Activated CD4-positive, CD25-positive, alpha-beta regulatory T cell (primary cell): ENCODE results near the gene NSMF.
A peak's percentile ranks its signal among the peaks of the same experiment; 100 is the strongest.

ENCODE experiments used
- DNase-seq, 4 experiments: peaks; one replicate each; lab custom pipeline; 2025; lab: John Stamatoyannopoulos, UW

NSMF gene

DNA sequence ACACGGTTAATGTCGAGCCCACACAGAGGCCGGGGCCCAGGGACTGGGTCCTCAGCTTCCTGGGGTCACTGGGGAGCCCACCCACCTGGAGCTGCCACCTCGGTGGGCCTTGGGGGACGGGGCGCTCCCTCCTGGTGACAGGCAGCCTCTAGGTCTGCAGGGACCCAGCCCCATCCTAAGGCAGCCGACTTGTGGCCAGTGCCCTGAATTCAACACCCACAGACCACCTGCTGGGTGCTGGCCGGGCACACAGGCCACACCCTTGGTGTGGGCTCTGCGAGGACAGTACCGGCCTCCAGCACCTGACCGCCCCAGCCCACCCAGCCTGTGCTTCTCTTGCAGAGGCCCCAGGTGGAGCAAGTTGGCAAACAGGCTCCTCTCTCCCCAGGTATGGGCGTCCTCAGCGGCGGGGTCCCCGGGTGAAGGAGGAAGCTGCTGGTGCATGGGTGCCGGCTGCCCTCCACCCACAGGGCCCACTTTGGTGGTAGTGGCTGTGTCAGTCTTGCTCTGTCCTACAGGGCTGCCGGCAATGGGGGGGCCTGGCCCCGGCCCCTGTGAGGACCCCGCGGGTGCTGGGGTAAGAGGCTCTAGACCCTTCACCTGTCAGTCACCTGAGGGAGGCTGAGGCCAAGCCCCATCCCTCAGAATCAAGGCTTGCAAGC lies 26.3 kb downstream of the NSMF start:
- no peak for DNase-seq

DNA sequence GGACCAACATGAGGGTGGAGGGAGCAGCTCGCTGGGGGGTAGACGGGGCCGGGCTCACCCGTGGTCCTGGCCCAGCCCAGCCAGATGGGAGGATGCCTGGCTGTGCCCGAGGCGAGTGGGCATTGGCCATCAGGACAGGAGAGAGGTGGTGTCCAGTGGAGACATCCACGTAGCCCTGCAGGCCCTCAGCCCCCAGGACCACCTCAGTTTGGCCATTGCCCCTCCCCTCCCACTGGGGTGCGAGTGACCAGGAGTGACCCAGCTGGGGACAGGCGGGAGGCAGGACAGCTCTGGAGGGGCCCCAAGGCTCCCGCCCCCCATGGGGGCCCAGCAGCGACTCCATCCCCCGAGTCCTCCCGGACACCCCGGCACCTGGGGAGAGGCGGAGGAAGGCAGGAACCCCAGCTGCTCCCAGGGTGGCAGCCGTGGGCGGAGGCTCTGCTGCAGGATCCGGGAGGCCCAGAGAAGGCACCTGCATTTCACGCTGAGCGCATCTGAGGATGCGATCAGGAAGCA lies 27.7 kb downstream of the NSMF start:
- no peak for DNase-seq

DNA sequence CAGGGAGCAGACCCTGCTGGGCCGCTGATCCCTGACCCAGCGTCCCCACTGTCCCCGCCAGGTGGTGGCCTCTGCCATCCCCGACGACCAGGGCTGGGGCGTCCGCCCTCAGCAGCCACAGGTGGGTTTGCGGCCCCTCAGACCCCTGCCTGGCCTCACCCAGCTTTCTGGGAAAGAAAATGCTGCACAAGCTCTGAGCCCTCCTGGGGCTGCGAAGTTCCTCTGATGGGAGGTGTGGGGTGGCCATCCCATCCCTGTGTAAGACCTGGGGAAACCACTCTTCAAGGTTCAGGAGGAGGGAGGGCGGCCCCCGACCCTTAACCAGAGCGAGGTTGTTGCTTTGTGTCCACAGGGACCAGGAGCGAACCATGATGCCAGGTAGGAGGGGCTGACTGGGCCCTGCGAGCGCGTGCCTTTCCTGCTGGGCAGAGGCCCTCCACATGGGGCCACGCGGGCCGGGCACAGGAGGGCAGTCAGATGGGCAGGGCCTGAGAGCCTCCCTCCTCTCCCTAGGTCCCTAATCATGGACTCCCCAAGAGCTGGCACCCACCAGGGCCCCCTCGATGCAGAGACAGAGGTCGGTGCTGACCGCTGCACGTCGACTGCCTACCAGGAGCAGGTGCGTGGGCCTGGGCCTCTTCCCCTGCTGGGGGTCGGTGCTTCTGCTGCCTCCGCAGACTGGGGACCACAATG lies 28.3 kb downstream of the NSMF start:
- DNase-seq = no peak

DNA sequence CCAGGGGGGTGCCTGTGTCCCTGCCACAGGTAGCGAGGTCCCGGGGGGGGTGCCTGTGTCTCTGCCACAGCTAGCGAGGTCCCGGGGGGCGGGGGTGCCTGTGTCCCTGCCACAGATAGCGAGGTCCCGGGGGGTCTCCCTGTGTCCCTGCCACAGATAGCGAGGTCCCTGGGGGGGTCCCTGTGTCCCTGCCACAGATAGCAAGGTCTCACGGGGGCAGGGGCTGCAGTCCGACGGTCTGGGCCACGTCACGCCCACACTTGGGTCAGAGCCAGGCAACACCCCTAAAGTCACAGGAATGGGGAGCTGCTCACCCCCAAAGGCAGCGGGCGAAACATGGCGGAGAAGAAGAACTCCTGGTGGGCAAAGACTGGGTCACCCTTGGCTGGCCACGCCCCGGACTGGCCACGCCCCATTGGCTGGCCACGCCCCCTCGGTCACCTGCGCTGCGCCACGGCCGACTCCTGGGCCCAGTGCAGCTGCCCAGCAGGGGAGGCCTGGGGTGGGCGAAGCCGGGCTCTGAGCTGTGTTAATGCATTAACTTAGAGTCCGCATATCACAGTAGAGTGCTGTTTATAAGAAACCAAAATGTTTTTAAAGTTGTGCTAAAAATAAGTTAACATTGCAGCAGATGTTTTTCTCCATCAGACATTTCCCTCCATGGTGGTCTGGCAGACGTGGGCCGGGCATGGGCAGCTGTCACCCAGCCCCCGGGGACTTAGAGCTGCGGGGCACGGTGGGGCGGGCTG lies 29.0 kb downstream of the NSMF start:
- DNase-seq = no peak

DNA sequence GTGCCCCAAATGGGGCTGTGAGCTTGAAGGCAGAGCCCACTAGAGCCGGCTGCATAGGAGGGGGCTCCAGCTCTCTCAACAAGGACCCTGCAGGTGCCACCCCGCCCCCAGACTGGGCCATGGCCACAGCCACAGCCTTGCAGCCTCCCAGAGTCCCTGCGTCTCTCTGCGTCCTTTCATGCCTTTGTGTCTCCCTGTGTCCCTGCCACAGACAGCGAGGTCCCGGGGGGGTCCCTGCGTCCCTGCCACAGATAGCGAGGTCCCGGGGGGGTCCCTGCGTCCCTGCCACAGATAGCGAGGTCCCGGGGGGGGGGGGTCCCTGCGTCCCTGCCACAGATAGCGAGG lies 29.6 kb downstream of the NSMF start:
- DNase-seq = no peak

DNA sequence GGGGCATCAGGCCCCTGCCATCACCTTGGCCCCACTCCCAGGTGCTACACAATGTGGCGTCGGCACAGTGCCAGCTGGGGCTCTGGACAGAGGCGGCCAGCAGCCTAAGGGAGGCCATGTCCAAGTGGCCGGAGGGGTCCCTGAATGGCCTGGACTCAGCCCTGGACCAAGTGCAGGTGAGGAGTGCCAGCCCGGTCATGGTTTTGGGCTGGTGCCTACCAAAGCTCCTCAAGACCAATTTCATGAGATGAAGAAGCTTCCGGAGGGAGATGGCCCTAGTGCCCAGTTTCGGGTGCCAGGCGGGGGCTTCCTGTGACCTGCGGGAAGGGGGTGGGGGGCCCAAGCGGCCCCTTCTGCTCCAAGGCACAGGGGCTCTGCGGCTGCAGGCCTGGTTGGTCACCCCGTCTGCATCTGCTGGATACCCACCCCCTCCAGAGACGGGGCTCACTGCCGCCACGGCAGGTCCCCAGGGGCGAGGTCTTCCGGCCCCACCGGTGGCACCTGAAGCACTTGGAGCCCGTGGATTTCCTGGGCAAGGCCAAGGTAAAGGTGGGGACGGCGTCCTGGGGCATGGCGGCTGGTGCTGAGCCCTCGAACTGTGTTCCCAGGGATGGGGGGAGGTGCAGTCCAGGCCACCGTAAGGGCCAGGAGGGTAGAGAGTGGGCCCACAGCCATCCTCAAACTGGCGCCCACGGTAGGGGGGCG lies 30.1 kb downstream of the NSMF start:
- DNase-seq = no peak

DNA sequence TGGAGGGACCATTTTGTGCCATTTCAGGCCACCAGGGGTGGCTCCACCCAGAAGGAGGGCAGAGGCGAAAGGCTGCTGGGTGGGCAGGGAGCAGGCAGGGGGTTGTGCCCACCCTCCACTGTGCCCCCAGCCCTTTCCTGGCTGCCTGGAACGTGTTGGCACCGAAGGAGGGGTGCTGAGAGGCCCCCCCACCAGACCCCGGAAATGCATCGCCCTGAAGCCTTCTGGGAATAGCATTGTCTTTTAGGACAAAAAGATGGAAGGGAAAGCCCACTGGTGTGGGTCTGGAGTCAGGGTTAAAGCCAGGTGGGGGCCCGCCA lies 30.9 kb downstream of the NSMF start:
- no peak for DNase-seq

DNA sequence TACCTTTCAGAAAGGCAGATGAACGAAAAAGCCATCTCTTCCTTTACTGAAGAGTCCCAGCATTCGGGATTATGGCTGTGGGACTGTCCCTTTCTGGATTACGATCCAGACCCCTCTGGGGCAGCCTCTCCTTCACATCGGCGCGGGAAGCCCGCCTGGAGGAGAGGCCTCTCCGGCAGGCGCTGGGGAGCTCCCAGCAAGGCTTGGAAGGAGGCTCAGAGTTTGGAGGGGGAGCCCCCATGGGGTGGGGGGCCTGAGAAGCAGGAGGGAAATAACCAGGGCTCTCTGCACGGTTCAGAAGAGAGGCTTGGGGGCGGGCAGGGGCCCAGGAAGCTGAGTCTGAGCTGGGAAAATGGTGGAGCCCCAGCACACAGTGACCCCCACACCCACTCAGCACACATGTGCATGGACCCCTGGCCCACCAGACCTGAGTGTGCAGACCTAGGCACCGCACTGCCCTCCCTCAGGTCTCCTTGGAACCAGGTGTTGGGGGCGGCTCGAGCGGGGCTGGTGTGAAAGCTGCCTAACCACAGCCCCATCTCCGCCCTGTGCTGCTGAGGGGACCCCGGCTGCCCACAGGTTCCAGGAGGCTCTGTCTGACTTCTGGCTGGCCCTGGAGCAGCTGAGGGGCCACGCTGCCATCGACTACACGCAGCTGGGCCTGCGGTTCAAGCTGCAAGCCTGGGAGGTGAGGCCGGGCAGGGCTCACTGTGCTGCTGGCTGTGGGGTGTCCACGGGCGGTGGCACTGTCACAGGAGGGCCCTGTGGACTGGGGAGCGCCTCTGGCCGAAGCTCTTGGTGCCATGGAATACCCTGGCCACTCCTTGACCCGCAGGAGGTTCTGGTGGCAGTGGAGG lies 31.5 kb downstream of the NSMF start:
- no peak for DNase-seq

DNA sequence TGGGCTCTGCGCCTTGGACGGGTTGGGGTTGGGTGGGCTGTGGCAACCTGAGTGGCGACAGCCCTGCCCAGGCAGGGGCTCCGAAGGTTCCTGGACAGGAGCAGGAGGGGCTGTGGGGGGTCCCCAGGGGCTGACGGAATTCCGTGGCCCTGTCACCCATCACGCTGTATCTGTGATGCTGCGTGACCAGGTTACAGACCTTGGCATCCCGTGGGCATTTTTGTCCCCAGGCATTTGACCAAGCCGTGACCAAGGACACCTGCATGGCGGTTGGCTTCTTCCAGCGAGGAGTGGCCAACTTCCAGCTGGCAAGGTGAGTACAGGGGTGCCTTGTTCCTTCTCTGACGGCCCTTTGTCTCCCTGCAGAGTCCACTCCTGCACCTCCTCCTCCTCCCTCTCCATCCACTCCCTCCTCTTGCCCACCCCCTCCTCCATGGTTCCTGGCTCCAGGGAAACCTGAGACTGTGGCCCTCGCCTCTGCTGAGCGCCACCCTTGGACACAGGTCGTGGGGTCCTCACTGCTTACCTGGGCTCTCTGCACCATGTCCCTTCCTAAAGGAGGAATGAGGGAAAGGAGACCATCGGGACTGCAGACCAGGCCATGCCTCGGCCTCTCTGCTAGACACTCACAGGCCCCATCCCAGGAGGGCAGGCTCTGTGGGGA lies 33.0 kb downstream of the NSMF start:
- no peak for DNase-seq

DNA sequence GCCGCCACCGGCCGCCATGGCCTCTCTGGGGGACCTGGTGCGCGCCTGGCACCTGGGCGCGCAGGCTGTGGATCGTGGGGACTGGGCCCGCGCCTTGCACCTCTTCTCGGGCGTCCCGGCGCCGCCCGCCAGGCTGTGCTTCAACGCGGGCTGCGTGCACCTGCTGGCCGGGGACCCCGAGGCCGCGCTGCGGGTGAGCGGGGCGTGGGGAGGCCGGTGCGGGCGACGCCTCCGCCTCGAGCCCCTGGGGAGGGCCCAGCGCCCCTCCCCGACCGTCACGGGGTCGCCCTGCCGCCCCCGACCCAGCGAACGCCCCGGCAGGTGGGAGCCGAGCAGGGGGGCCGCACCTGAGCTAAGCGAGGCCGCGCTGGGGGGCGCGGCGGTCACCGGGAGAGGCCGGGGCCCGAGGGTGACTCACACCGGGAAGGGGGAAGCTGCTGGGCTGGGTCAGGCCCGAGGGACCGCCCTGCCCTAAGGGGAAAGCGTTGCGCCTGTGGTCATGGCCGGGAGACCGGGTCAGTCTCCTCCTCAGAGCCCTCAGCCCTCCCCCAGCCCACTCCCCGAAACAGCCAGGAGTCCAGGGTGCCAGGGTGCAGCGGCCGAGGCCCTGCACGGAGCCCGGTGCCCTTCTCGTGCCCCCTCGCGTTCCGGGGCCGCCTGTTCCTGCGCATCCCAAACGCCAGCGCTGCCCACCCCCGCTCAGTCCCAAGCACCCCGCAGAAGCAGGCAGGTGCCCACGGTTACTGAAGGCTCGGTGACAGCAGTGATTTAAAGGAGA lies 35.4 kb downstream of the NSMF start:
- no peak for DNase-seq

DNA sequence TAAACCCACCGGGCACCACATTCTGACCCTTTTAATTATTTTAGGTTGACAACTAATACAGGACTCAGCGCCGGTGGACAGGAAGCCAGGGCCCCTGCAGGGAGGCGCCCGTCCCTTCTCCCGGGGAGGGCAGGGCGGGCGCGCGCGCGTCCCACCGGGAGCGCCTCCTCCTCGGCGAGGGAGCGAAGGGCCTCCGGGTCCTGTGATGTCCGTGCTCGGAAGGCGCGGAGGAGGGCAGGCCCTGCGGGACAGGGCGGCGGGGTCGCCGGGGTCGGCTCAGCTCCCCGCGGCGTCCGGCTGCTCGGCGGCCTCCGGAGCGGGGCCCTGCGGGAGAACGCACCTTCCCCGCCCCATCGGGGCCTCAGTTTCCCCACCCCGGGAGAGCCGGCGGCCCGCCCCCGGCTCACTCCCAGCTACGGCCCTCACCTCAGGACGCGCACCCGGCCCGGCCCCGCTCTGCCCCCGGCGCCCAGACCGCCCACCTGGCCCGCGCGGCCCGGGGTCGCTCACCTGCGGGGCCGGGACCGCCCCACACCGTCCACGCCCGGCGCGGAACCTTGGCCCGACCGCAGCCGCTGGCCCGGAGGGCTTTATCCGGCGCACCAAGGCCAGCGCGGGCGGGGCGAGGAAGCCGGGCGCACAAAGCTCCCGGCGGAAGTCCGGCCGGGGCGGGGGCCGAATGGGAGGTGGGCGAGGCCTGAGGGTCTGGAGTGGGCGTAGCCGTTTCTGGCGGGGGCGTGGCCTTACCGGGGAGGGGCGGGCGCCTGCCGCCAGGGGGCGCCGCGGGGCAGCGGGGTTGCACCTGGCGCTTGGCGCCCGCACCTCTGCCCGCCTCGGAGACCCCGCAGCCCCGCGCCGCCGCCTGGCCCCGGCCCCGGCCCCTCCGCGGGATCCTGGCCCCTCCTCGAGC lies 36.3 kb downstream of the NSMF start, which contains the start of the genes EXD3 and NOXA1:
EXD3 (minus strand) TSS at position 559 of the 910 bp plus-strand sequence. CDS start 27,805 bp downstream, outside the sequence.
NOXA1 (plus strand) TSS at position 790 of the 910 bp plus-strand sequence. CDS start 137 bp downstream, outside the sequence.
- DNase-seq = peak; percentile 92 to 97 (median 94)

DNA sequence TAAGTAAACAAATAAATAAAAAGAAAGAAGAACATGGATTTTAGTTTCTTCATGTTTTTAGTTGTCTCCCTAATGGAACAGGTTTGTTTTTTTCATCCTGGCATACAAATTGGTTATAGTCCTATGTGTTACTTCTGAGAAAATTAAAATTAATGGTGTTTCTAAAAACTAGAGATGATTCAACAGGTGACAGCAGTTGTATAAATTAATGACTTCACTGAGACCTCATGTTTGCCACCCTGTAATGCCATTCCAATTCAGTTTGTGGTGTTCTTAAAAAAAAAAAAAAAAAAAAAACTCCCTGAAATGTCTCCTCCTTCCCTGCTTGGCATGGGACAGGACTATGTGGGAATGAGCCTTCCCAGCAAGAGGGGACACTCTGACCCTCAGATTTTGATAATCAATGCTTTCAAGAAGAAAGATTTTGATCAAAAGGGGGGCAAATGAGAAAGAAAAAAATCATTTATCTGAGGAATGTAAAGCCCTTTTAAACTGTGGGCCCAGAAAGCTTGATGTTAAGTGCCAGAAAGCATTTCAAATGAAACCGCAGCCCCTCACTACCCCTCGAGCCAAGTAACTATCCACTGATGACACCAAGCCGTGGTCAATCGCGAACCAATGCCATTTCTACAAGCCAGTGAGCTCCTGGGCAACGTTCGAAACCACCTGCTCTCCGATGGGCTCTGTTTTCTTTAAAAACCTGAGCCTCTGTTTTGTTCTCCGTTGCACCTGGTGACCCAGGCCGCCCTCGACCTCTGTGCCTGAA lies 37.1 kb downstream of the NSMF start:
- no peak for DNase-seq

DNA sequence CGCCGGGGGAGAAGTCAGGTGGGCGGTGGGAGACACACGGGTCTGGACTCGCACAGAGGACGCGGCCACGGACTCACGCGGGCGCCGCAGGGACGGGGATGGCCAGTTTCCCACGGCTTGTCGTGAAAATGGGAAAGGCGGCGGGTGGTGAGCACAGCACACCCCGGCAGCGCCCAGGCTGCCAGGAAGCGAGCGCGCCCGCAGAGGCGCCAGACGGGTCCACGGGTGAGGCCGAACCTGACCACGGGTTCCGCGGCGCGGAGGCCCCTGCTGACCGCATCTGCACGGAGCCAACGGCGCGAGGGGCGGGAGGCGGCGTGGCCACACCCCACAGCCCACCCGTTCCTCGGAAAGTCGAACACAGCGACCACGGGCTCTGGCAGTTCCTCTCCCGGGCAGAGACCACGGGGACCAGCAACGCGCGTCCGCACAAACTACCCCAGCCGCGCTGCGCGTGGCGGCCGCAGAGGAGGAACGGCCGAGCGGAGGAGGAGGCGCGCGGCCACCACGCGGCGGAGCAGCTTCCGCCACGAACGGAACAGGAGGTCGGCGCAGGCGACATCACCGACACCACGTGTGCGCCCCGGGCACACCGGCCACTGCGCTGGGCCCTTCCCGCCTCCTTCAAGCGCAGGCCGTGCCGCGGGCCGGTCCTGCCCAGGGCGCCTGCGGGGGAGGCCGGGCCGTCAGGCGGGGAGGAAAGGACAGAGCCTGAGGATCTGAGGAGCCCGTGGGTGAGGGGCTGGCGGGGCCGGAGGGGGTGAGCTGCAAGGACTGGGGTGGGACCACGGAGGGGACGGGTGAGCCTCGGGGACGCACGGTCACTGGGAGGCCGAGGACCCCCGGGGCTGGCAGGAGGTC lies 41.7 kb downstream of the NSMF start:
- DNase-seq = no peak

DNA sequence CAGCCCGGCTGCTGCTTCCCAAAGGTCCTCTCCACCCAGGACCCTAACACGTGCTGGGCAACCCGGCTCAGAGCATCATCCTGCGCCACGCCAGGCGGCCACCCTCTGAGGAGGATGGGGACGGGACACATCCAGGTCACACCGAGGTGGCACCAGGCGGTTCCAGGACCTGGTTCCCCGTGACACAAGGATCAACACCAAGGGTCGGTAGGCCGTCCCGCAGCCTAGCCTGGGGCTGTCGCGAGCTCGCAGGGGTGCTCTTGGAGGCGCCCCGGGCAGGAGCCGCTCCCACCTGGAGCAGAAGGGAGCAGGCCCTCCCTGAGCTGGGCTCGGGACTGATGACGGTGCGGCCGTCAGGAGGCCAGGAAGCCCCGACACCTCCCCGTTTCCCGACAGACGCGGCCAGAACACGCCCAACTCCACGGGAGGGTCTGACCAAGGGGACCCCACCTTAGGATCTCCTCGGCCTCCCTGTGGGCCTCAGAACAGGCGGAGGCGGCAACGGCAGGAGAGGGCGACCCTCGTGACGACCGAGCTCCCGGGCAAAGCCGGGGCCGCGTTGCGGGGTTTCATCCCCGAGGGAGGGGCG lies 42.5 kb downstream of the NSMF start:
- no peak for DNase-seq

DNA sequence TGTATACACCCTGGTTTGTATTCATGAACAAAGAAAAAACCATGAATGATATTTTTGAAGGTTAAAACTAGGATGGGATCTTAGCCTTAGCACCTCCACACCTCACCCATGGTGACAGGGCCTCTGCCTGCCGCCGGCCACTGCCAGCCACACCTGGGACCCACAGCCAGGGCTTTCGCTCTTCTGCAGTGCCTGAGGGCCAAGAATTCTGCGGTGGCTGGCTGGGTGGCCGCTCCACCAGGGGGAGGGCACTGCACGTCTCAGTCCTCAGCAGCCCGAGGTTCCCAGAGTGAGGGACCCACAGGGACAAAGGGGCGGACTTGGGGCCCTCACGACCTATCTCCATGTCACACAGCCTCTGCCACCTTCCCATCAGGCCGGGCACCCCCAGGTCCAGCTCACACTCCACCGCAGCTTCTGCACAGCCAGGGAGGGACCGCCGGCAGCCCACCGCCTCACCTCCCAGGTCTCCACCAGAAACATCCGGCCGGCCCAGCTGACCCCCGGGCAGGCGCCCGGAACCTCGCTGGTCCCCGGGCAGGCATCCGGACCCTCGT lies 43.0 kb downstream of the NSMF start:
- DNase-seq = no peak

DNA sequence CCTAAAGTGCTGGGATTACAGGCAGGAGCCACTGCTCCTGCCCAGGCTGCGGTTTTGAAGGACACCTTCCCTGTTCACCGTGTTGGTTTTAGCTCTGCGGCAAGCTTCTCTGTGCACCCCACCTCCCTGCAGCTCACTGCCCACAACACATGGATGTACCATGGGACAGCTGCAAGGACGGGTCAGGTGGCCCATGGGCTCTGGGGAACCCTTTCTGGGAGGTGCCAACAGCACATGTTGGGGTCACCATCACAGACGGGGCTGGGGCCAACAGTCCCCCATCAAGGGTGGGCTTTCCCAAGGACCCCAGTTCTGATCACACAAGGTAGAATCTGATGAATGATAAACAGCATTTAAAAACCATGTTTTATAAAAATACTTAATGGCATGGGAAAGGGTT lies 43.7 kb downstream of the NSMF start:
- no peak for DNase-seq
